Activated T-cell treated with anti-CD3 and anti-CD28 coated beads, Interleukin-2, amount 50 U/mL, for 72 hours (primary cell): ENCODE data around the gene FER1L5. TPM values are rescaled to one million over a fixed set of nuclear protein-coding genes. Genes with fewer than 3 reads are reported as not detected.

ENCODE experiments used
- ATAC-seq, 2 donors: fragments of 150-1000 bp; cut with Tn5 transposase; replicated peaks in 1 of 2; 2 replicates each; pipeline ENCODE4 v1.10.0; 2021; ENCODE audit warnings: moderate library complexity in 2 of 2, mild to moderate bottlenecking in 1 of 2
- DNase-seq, 2 donors: peaks; one replicate each; pipeline ENCODE4 v3.0.0; 2021 to 2022; ENCODE audit warnings: mixed read lengths in 1 of 2
- H3K27ac Mint-ChIP-seq: one replicate; pipeline ENCODE4 v1.8.0; 2022; ENCODE audit warnings: mild to moderate bottlenecking, moderate library complexity, mixed read lengths
- H3K27me3 Mint-ChIP-seq: one replicate; pipeline ENCODE4 v1.8.0; 2022; ENCODE audit warnings: low read depth, mixed read lengths
- H3K36me3 Mint-ChIP-seq, 2 donors: one replicate each; pipeline ENCODE4 v1.8.0; 2022; ENCODE audit warnings: mixed read lengths in 2 of 2, mild to moderate bottlenecking in 1 of 2; ENCODE audit not compliant: insufficient read depth in 2 of 2
- H3K4me1 Mint-ChIP-seq: one replicate; pipeline ENCODE4 v1.8.0; 2022; ENCODE audit warnings: low read depth, mixed read lengths
- H3K4me3 Mint-ChIP-seq, 2 donors: one replicate each; pipeline ENCODE4 v1.8.0; 2022; ENCODE audit warnings: mild to moderate bottlenecking in 2 of 2, mixed read lengths in 2 of 2, moderate library complexity in 2 of 2
- H3K9me3 Mint-ChIP-seq, 2 donors: one replicate each; pipeline ENCODE4 v1.8.0; 2022; ENCODE audit warnings: mixed read lengths in 2 of 2
- total RNA-seq, 2 donors: library from RNA; stranded (reverse); gene quantifications; one replicate each; pipeline ENCODE4 v1.2.3, GENCODE V29; 2022

FER1L5 gene
- total RNA-seq, 2 donors from 2014 or later = not detected

DNA sequence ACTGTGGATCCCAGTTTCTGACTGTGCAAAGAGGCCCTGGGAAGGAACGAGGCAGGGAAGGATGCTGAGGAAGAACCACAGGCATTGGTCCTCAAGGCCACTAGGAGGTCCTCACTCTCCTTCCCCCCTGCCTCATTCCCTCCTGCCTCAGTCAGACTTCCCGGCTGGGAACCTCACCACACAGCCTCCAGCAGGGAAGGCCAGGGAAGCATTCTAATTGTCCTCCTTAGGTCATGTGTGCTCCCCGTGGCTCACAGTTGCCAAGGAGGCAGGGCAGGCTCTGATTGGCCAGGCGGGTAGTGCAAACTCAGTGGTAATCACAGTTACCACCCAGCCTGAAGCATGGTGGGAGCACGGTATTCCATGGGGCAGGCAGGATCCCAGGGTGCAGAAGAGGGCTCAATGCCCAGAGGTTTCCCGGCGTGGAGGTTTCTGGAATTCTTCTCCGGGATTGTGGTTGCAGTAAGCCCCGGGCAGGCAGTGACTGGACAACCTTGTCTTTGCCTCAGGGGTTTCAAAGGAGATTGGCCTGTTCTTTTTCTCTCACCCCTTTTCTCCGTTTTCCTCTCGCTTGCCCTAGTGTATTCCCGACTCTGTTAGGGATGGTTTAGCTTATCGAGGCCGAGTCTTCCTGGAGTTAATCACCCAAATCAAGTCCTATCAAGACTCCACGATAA lies 27.1 kb downstream of the FER1L5 start:
- H3K4me1 Mint-ChIP-seq = no peaks in the 10 kb centered on the region
- no peak for DNase-seq
- ATAC-seq = no peak
- H3K9me3 Mint-ChIP-seq = no peaks in the 10 kb centered on the region
- no peak overlapping the region for H3K27ac Mint-ChIP-seq
- no peak overlapping the region for H3K4me3 Mint-ChIP-seq
- H3K27me3 Mint-ChIP-seq = no peaks in the 10 kb centered on the region
- no peaks in the 10 kb centered on the region for H3K36me3 Mint-ChIP-seq

DNA sequence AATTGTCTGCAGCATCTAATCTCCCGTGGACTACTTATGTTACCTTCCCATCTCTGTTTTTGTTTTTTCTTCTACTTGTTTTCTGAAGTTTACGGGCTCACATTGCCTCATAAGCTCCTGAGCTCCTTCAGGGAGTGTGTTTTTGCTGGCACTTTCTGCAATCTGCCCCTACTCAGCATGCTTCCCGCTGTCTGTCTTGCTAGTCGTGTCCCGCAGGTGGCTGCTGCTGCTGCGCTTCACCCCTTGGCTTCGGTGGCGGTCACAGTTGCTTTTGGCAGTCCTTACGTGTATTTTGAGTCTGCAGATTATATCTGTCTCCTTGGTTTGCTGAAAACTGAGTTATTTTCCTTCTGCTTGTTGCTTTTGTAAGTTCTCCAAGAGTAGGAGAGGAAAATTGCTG lies 37.3 kb downstream of the FER1L5 start:
- no peaks in the 10 kb centered on the region for H3K36me3 Mint-ChIP-seq
- no peak for DNase-seq
- no peak for ATAC-seq
- H3K9me3 Mint-ChIP-seq = no peaks in the 10 kb centered on the region
- no peak overlapping the region for H3K27ac Mint-ChIP-seq
- H3K27me3 Mint-ChIP-seq = peaks cover 19% of the 10 kb centered on the region
- H3K4me3 Mint-ChIP-seq = no peak overlapping the region
- no peaks in the 10 kb centered on the region for H3K4me1 Mint-ChIP-seq

- Mint-ChIP-seq H3K27ac (no peak overlapping the region), H3K9me3 (no peaks in the 10 kb centered on the region), H3K27me3 (peaks cover 19% of the 10 kb centered on the region), H3K4me1 (no peaks in the 10 kb centered on the region), H3K36me3 (no peaks in the 10 kb centered on the region), H3K4me3 (no peak overlapping the region)
- ATAC-seq (no peak), DNase-seq (no peak)
Observed at GRCh38 chr2:96680561-96681141, 38.1 kb downstream of the FER1L5 start.

DNA sequence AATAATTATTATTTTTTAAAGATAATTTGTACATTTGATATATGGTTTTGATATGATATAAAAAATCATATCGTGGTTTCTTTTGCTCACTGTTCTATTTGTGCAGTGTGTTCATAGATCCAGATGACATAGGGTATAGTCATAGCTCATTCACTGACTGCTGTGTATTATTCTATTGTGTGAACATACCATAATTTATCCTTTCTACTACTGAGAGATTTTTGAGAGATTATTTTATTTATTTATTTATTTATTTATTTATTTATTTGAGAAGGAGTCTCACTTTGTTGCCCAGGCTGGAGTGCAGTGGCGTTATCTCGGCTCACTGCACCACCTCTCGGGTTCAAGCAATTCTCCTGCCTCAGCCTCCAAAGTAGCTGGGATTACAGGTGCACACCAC lies 39.0 kb downstream of the FER1L5 start:
- no peak for DNase-seq
- H3K4me3 Mint-ChIP-seq = no peak overlapping the region
- H3K9me3 Mint-ChIP-seq = no peaks in the 10 kb centered on the region
- no peaks in the 10 kb centered on the region for H3K4me1 Mint-ChIP-seq
- no peak for ATAC-seq
- H3K27ac Mint-ChIP-seq = no peak overlapping the region
- H3K36me3 Mint-ChIP-seq = no peaks in the 10 kb centered on the region
- peaks cover 19% of the 10 kb centered on the region for H3K27me3 Mint-ChIP-seq

GRCh38 chr2:96683307-96683706 lies 40.7 kb downstream of the FER1L5 start:
- Mint-ChIP-seq H3K9me3 (no peaks in the 10 kb centered on the region), H3K4me1 (no peaks in the 10 kb centered on the region), H3K36me3 (no peaks in the 10 kb centered on the region), H3K27me3 (peaks cover 19% of the 10 kb centered on the region), H3K27ac (no peak overlapping the region), H3K4me3 (no peak overlapping the region)
- ATAC-seq = no peak
- DNase-seq = no peak

GRCh38 chr2:96683972-96684820 lies 41.6 kb downstream of the FER1L5 start:
- no peaks in the 10 kb centered on the region for H3K4me1 Mint-ChIP-seq
- DNase-seq (no peak), ATAC-seq (no peak)
- no peaks in the 10 kb centered on the region for H3K36me3 Mint-ChIP-seq
- no peak overlapping the region for H3K4me3 Mint-ChIP-seq
- H3K27ac Mint-ChIP-seq = no peak overlapping the region
- H3K9me3 Mint-ChIP-seq = no peaks in the 10 kb centered on the region
- peaks cover 19% of the 10 kb centered on the region for H3K27me3 Mint-ChIP-seq

GRCh38 chr2:96684883-96685576 lies 42.5 kb downstream of the FER1L5 start:
- Mint-ChIP-seq H3K27ac (no peak overlapping the region), H3K36me3 (no peaks in the 10 kb centered on the region), H3K4me1 (no peaks in the 10 kb centered on the region), H3K4me3 (no peak overlapping the region), H3K9me3 (no peaks in the 10 kb centered on the region), H3K27me3 (peaks cover 12% of the 10 kb centered on the region)
- DNase-seq = no peak
- no peak for ATAC-seq

DNA sequence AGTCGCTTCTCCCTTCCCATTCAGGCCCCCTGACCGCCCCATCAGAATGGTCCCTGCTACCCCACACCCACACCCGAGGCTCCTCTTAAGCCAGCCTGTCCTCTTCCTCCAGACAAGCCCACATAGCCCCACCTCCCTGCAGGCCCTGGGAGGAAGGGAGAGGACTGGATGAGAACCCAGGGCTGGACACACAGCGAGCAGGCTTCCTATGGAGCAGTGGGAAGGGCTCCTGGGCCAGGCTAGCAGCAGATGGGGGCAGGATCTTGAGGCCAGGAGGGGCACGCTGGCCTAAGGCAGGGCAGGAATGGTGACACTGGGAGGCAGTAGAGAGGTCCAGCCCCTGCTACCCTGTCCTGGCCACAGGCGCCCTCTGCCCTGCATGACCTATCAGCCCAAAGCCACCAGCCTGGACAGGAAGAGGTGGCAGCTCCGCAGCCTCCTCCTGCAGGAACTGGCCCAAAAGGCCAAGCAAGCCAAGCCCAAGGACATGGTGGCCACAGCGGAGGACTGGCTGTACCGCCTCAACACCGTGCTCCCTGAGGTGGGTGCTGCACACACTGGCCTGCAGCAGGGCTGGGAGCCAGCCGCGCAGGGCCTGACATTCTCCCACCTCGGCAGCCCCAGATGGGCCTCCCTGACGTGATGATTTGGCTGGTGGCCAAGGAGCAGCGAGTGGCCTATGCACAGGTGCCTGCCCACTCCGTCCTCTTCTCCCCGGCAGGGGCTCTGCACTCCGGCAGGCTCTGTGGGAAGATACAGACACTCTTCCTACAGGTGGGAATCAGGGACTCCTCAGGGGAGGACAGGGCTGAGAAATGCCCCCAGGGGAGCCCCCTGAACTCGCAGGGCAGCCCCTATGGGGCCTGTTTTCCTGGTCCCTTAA lies 43.3 kb downstream of the FER1L5 start:
- Mint-ChIP-seq H3K4me1 (no peaks in the 10 kb centered on the region), H3K4me3 (no peak overlapping the region), H3K27me3 (peaks cover 6% of the 10 kb centered on the region), H3K36me3 (no peaks in the 10 kb centered on the region), H3K27ac (no peak overlapping the region), H3K9me3 (no peaks in the 10 kb centered on the region)
- DNase-seq = no peak
- no peak for ATAC-seq

GRCh38 chr2:96687266-96687665 lies 44.7 kb downstream of the FER1L5 start:
- Mint-ChIP-seq H3K4me3 (no peak overlapping the region), H3K9me3 (no peaks in the 10 kb centered on the region), H3K27me3 (peaks cover 6% of the 10 kb centered on the region), H3K27ac (no peak overlapping the region), H3K4me1 (no peaks in the 10 kb centered on the region), H3K36me3 (no peaks in the 10 kb centered on the region)
- ATAC-seq = no peak
- no peak for DNase-seq

- H3K27ac Mint-ChIP-seq = no peak overlapping the region
- H3K4me1 Mint-ChIP-seq = no peaks in the 10 kb centered on the region
- no peak for ATAC-seq
- H3K4me3 Mint-ChIP-seq = no peak overlapping the region
- H3K27me3 Mint-ChIP-seq = peaks cover 6% of the 10 kb centered on the region
- no peak for DNase-seq
- H3K9me3 Mint-ChIP-seq = no peaks in the 10 kb centered on the region
- no peaks in the 10 kb centered on the region for H3K36me3 Mint-ChIP-seq
Observed at GRCh38 chr2:96687711-96688640, 45.4 kb downstream of the FER1L5 start.

DNA sequence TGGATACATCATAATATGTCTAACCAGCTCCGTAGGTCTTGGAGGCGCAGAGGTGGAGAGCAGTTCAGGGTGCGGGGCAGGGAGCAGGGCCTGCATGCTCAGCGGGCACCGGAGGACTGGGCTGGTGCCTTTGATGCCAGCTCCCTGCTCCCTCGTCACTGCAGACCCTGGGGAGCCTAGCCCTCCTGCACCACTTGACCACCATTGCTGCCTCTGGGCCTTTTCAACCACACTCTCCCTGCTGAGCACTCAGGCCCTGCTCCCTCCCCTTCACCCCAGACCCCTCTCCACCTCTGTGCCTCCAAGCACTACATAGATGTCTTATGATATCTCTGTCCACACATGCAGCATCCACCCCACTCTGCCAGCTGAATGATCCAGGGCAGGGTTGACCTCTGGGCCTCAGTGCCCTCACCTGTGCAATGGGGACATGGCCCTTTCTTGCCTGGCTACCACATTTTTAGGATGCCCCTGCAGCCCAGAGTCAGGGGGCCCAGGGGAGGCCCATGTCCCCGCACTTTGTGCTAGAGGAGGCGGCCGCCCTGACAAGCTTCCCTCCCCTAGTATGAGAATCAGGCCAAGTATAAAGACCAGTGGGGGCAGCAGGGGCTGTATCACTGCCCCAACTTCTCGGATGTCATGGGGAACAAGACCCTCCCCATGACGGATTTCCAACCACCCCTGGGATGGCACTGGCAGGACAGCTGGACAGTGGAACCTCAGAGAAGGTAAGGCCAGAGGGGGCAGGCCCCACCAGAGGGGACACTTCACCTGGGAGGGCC lies 46.3 kb downstream of the FER1L5 start:
- H3K9me3 Mint-ChIP-seq = no peaks in the 10 kb centered on the region
- ATAC-seq (no peak), DNase-seq (no peak)
- peaks cover 6% of the 10 kb centered on the region for H3K27me3 Mint-ChIP-seq
- no peak overlapping the region for H3K27ac Mint-ChIP-seq
- no peak overlapping the region for H3K4me3 Mint-ChIP-seq
- H3K36me3 Mint-ChIP-seq = no peaks in the 10 kb centered on the region
- no peaks in the 10 kb centered on the region for H3K4me1 Mint-ChIP-seq
